Stimulated activated naive CD8-positive, alpha-beta T cell treated with anti-CD3 and anti-CD28 coated beads, Interleukin-15, Interleukin-2, amounts not matched to agents 100 U/mL and 50 U/mL, for 24 hours (primary cell): ENCODE results near the gene SMAP2.

ENCODE experiments used
- ATAC-seq: fragments of 150-1000 bp; cut with Tn5 transposase; one replicate; pipeline ENCODE4 v1.10.0; 2021
- DNase-seq: peaks from one replicate; pipeline ENCODE4 v3.0.0; 2021

Gene SMAP2

DNA sequence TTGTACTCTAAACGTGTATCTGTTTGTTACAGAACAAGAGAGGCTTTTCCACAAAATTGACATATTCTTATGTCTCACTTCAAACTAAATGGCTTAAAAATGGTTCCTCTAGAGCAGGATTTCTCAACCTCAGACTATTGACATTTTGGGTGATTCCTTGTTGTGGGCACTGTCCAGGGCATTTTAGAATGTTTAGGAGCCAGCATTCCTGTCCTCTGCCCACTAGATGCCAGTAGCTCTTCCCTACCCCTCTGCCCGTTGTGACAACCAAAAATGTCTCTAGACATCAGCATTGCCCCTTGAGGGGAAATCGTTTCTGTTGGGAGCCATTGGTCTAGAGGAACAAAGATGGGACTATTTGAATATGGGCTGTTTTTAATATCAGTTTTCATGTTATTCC, 17.3 kb downstream of the SMAP2 start:
- DNase-seq (no peak), ATAC-seq (no peak)

DNA sequence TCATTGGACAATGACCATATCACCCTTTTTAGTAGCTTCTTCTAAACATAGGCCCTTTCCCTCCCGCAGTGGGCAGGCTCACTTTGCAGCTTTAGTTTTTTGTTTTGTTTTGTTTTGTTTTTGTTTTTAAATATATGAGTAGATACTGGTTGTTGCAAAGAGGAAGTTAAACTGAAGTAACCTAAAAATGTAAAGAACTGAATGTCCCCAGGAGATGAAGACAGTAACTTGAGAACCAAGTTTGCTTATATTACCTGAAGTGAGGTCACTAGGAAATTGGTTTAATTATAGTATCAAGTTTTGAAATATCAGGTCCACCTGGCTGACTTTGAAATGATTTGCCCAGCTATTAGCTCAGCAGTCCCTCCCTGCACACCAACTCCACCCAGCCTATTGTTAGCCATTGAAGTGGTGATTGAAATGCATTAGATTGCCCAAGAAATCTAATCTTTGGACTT, 18.2 kb downstream of the SMAP2 start:
- DNase-seq: no peak

DNA sequence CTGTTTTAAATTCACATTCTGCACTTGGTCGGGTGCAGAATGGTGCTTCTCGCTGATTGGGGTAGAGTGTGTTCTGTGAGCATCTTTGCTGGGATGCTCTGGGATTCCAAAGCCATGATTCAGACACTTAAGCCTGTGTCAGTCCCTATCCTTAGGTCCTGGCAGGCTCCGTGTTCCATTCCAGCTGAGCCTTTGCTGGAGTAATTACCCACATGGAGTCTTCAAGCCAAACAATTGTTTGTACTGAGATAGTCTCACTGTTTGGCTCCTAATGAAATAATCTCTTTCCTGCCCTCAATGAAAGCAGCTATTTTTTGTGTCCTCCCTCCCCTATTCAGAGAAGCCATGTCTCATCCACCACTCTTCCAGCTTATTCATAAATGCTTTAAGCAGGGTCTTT, 18.7 kb downstream of the SMAP2 start:
- ATAC-seq: no peak
- DNase-seq: no peak

More for the DNA sequence above, 18.2 kb downstream of the SMAP2 start:
- ATAC-seq: no peak

DNA sequence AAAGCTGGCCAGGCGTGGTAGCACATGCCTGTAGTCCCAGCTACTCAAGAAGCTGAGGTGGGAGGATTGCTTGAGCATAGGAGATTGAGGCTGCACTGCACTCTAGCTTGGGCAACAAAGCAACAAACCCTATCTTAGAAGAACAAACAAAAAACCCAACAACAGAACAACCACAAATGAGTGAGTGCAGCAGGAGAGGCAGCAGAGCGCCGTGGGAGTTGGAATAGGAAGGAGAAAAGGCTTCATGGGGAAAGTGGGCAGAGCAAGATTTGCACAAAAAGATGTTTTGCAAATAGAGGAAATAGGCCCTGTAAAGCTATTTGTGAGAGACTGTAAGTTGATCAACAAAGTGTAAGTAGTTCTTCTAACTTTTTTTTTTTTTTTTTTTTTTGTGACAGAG, 19.6 kb downstream of the SMAP2 start:
- ATAC-seq (no peak), DNase-seq (no peak)

DNA sequence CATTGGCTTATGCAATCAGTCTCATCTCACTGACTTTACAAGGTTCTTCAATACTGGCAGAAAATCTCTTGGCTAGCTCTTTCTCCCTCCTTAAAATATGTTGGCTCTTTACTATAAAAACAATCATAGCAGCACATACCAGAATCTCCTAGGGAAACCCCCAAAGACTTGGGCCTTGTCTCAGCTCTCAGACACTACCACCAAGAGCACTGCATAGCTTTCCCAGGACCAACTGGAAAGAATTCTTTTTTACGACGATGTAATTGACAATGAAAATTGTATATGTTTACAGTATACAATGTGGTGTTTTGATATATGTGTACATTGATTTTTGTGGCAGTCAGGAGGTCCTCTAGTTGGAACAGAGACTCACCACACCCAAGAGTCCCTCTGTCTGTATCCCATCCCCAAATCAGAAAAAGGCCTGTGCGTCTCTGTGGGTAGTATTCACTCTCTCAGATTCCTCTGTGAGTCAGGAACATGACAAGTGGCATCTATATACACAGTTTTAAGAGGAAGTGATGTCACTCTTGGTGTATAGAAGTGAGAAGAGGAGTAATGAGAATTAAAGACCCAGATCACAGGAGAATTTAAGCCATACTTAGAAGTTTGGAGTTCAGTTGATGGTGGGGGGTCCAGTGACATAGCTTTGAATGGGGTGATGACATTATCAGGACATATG, 21.1 kb downstream of the SMAP2 start:
- DNase-seq: no peak
- peak; percentile 94 for ATAC-seq

DNA sequence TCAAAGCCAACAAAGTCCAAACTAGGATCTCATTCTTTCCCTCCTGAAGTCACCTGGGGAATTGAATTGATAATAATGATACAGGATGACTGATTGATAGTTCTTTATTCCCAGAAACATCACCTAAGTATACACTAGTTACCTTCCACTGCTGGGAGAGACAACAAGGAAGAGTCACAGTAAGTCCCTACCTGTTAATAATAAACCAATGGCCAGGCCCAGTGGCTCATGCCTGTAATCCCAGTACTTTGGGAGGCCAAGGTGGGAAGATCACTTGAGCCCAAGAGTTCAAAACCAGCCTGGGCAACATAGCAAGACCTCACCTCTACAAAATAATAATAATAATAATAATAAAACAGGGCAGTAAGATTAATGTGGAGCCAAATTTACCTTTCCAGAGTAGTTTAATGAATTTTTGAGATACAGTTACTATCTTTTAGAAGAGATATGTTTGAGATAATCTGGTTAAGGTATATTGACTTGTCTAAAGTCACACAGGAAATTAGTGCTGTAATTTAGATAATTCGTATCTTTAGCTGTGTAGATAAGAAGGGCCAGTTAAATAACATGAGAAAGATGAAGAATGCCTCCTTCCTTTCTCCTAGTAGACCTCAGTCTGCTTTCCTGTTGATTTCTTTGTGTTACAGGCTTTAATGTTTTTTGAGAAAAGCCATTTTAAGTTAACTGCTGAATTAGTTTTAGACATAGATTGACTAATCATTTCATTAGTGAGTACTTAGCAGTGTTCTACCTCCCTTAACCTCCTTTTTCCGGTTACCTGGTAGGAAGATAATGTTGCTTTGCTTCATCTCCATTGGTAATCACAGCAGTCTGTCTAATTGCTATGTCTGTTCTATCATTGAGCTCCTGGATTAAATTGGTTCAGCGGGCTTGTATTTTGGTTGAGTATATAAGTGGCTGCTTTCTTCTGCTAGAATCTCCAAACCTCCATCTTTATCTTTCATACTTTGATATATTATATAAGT, 22.0 kb downstream of the SMAP2 start:
- no peak for ATAC-seq
- DNase-seq: no peak

DNA sequence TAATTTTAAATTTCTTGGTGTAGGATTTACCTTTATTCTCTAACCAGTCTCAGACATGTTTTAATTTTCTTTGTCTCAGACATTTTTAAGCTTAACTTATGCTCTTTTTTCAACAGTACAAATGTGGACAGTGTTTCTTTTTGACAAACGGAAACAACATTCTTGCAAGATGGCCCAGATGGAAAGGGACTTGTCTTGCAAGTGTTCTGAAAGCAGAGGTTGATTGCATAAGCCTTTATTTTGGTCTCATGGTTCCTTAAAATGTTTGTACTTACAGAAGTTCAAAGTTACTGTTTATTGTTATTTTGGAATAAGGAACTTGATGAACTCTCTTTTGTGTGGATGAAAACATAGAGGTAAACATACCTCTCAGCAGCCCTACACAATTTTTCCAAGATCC, 22.9 kb downstream of the SMAP2 start:
- ATAC-seq (no peak), DNase-seq (no peak)

DNA sequence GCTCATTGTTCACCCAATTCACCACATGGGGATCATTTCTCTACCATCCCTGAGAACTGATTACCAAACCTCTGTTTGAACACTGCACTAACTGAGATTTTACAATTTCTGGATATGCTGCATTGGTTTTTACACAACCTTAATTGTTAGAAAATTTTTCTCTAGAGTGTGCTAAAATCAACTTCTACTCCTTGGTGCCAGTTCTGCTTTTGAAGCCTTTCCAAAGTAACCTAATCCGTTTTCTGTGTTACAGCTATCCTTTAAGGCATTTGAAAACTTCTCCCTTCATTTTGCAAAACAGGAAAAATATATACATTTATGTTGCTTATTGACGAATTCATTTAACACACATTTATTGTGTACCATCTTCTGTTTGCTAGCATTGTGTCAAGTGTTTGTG, 23.7 kb downstream of the SMAP2 start:
- DNase-seq (no peak), ATAC-seq (no peak)

DNA sequence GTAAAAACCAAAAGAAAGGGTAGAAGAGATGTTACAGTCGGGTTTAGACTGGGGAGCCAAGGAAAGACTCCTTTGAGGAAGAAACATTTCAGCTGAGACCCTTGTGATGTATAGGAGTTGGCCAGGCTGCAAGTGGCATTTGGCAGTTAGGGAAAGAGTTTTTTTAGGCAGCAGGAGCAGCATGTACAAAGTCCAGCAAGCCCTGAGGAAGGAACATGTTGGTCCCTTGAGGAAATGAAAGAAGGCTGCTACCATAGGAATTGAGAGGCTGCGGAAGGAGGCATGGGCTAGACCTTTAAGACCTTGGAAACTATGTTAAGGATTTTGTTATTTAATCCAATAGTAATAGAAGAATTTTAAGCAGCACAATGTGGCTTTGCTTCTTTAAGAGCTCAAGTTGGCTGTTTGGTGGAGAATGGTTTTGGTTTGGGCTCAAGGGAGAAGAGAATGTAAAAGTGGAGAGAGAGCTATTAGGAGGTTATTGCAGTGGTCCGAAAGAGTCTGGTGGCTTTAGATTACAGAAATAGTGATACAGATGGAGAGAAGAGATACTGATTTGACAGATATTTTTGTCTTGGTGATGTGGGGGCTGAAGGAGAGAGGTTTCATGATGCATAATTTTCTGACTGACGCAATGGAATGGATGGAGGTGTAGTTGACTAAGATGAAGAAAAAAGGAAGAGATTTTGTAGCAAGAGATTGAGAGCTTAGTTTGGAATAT, 26.6 kb downstream of the SMAP2 start:
- no peak for DNase-seq

DNA sequence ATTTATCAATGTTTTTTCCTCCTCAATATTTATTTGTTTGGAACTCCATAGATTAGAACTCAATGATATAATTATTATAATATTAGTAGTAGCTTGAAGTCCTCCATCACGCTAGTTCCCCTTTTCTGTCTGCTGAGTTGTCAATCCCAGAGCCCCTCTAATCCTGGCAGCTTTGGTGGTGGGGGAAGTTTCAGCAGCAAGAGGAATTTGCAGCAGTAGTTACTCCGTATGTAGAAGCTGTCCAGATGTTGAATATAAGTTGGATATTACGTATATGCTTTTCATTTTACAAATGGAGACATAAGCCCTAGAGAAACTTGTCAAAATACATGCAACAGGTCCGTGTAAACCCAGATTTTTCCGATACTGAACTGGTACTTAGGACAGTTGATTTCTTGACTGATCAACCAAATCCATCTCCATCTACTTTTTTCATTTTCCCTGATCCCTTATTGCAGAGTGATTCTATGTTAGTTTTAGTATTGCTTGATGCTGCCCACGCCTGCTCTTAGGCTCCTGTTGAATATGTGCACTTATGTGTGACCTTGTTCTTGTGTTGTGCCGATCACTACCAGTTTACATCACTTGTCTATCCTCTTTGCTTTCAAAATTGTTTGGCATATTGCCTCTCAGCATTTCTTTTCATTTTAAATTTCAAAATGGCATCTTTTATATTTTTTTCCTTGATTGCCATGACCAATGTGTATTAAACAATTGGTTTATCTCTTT, 28.1 kb downstream of the SMAP2 start:
- DNase-seq (no peak), ATAC-seq (no peak)

More for the DNA sequence above, 26.6 kb downstream of the SMAP2 start:
- peak; percentile 57 for ATAC-seq

DNA sequence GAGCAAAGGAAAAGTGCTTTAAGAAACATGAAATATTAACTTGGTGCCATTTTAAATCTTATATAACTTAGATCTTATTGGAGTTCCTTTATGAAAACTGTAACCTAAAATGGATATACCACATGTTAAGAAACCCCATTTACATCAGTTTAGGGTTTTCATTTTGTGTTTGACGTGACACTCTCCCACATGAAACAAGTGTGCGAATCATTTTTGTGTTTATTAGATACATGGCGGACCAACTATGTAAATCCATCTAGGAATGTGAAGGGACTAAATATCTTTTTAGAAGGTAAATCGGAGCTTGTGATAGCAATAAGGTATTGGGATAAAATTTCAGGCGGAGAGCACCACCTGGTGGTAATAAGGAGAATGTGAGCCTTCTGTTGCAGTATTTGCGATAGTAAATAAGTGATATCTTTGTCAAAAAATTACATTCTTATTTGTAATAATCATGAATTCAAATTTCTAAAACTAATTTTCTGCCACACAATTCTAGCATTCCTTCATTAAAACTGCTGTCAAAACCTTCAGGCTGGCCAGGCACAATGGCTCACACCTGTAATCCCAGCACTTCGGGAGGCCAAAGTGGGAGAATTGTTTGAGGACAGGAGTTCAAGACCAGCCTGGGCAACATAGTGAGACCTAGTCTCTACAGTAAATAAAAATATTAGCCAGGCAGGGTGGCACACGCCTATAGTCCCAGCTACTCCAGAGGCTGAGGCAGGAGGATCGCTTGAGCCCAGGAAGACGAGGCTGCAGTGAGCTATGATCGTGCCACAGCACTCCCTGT, 31.3 kb downstream of the SMAP2 start:
- ATAC-seq (no peak), DNase-seq (no peak)

DNA sequence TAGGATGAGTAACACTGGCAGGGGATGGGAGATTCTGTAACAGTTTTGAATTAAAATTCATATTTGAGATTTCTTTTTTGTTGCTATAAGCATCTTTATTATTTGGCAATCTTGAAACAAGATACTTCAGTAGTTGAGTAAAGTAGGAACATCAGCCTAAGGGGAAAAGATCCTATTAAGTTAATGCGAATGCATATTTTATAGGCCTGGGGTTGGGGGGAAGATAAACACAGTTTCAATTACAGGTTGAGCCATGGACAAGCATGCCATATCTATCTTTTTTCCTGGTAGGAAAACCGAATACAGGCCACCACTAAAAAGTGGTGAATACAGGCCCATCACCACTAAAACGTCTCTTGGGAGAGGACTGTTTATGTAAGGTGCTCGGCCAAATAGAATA, 32.3 kb downstream of the SMAP2 start:
- no peak for DNase-seq
- no peak for ATAC-seq

DNA sequence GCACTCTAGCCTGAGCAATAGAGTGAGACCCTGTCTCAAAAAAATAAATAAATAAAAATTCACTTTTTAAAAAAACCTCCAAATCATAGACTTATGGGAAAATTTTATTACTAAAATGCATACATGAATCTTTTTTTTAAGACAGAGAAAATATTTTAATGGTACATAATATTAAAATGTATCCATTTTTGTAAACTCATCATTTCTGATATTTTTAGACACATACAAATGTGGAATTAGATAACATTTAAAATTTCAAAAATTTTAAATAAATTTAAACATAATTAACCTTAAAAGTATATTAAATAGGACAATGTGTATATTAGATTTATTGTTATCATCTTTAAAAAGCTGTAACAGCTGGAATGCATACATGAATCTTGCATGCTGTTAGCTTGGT, 33.9 kb downstream of the SMAP2 start:
- DNase-seq (no peak), ATAC-seq (no peak)

DNA sequence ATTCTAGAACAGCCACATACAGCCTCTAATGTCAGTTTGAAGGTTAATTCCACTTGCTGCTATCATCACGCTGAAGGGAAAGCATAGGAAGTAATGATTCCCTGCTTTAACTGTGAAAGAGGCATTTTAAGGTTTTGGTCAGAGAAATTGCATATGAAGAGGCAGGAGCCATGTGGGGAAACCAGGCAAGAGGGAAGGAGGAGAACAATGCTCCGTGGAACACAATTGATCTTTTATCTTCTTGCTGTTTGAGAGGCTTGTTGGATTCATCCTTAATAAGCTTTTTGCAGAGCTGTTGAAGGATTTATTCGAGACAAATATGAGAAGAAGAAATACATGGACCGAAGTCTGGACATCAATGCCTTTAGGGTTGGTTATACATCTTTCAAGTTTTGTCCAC, 35.9 kb downstream of the SMAP2 start:
- DNase-seq (no peak), ATAC-seq (no peak)

DNA sequence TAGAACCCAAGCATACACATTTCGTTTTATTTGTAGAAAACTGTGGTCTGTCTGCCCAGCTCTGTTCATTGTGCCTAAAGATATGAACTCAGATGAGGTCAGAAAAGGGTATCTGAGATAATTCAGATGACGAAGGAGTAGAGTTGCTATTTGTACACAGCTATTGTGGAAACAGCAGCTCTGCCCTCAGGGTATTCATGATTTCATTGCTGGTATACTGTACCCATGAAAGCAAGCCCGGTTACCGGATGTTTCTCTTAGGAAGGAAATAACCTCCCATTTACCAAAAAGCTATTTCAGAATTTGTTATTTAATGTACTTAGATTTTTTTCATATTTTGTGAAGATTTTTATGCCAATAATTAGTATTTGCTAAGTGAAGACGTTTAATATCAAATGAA, 37.8 kb downstream of the SMAP2 start:
- ATAC-seq: no peak
- DNase-seq: no peak

DNA sequence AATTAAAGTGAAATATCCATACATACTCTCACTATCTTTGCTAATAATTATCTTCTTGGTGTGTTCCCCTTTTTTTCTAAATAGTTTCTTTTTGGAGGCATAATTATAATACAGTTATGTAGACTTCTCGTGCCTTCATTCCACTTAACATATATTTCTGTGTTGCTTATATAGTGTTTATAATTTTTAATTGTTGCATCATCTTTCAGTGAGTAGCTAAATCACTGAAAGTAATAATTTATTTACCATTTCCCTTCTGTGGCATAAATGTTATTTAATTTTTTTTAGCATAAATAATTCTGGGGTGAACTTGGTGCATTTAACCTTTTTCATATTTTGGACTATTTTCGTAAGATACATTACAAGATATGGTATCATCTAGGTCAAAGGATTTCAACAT, 38.3 kb downstream of the SMAP2 start:
- DNase-seq (no peak), ATAC-seq (no peak)

DNA sequence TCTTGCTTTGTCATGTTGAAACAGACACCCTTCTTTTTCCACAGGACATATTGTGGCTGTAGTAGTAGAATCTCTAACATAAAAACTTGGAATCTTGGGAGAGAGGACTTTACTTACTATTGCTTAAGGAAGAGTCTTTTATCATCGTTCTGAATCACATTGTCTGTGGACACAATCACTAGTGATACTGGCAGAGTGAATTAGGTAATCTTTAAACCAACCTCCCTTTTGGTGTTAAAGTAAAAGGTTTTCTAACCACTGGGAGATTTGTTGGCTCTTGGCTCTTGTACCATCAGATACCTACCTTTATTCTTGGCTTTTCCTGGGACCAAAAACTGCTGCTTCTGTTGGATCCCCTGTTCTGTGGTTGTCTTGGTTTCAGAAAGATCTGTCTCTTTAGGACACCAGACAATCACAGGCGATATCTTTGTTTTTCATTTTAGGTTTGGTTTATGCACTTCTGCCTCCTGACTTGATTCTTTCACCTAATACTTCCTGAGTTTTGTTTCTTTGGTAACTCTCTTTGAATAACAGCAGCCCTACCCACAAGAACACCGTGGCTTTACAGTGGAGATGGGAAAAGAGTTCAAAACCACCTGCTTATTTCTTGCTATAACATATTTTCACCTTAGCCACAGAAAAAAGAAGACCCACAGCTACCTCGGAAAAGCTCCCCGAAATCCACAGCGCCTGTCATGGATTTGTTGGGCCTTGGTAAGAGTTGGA, 40.2 kb downstream of the SMAP2 start:
- DNase-seq (no peak), ATAC-seq (no peak)

DNA sequence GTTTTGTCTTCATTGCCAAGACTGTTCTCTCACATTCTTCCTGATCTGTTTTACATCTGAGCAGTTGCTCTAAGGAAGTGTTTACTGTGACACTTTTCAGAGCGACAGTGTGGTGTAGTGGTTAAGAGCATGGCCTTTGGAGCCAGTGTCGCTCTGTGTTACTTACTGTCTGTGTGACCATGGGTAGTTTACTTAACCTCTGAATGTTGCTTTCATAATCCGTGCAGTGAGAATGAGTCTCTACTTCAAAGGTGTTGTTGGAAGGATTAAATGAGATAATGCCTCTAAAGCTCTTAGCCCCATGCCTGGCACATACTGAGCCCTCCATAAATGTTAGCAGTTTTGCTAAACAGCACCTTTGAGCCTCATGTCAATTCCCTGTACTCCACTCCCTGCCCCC, 40.8 kb downstream of the SMAP2 start:
- no peak for ATAC-seq

DNA sequence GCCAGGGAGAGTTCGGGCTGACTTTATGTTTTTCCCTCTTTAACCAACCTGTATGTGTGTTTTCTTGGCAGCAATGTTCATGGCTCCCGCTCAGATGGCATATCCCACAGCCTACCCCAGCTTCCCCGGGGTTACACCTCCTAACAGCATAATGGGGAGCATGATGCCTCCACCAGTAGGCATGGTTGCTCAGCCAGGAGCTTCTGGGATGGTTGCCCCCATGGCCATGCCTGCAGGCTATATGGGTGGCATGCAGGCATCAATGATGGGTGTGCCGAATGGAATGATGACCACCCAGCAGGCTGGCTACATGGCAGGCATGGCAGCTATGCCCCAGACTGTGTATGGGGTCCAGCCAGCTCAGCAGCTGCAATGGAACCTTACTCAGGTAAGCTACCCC, 43.2 kb downstream of the SMAP2 start:
- DNase-seq (no peak), ATAC-seq (peak; percentile 23)

More for the DNA sequence above, 40.8 kb downstream of the SMAP2 start:
- no peak for DNase-seq
